IPS DF 4.7 (cell line): ENCODE measurements around the gene LBR.
A peak's percentile ranks its signal among the peaks of the same experiment; 100 is the strongest.

Experiments used
- DNase-seq: peaks from one replicate; pipeline ENCODE4 v3.0.0-alpha.2; 2013; ENCODE audit warnings: low spot score; ENCODE audit errors: extremely low read depth

LBR gene

DNA sequence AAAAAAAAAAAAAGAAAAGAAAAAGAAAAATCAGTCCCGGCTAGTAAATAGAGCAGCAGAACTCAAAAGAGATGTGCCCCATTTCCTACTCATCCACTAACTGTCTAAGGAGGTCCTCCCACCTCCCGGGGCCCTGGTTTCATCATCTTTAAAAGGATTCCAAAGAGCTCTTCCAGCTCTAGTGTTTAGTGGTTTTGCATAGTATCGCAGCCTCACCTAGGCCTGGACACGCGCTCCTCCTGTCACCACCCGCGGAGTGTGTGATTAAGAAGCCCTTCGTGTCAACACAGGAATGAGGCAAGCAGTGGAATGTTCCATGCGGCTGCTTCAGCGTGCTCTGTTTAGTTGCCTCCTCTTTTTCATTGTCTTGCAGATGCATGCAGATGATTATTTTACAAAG lies 49.0 kb downstream of the LBR start:
- DNase-seq: peak; percentile 83

DNA sequence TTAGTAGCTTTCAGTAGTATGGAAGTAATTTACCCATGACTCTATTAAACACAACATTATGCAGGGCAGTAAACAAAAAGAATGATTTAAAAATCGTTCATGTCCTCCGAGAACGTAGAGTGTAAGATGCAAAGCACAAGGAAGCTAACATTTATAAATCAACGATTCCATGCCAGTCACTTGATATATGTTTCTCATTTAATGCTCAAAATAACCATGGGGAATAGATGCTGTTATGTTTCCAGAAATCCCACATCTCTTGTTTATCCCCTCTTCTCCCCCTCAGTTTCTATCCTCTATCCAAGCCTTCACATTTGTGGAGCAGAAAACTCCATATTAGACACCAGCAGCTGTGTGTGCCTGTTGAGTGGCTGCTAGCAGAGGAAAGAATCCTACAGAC lies 52.8 kb downstream of the LBR start:
- DNase-seq: no peak

DNA sequence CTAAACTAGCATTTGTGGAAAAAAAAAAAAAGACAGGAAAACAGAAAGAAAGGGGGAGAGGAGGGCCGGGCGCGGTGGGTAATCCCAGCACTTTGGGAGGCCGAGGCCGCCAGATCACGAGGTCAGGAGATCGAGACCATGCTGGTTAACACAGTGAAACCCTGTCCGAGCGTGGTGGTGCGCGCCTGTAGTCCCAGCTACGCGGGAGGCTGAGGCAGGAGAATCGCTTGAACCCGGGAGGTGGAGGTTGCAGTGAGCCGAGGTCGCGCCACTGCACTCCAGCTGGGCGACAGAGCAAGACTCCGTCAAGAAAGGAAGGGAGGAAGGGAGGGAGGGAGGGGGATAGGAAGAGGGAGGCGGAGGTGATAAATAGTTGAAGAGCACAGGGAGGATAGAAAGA lies 54.7 kb downstream of the LBR start:
- no peak for DNase-seq

DNA sequence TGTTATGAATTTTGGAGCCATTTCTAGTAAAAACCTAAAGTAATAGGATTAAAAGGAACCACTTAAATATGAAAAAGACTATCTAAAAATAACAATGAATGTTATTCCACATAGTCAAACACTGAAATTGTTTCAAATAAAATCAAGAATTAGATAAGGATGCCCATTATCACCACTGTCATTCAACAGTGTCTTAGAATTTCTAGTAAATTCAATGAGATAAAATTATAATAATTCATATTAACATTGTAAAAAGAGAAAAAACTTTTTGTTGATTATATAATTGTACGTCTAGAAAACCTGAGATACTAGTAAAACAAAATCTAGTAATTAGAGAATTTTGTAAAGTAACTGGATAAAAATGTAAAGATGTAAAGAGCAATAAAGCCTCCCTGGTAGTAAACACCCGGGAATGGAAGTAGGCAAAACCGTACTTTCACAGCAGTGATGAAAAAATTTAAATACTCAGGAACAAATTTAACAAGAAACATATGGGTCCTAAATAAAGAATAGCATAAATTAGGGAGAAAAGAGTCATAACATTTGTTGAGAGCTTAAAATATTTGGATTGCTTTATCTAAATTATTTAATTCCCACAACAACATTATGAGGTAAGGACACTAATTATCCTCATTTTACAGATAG lies 56.4 kb downstream of the LBR start:
- DNase-seq: no peak

DNA sequence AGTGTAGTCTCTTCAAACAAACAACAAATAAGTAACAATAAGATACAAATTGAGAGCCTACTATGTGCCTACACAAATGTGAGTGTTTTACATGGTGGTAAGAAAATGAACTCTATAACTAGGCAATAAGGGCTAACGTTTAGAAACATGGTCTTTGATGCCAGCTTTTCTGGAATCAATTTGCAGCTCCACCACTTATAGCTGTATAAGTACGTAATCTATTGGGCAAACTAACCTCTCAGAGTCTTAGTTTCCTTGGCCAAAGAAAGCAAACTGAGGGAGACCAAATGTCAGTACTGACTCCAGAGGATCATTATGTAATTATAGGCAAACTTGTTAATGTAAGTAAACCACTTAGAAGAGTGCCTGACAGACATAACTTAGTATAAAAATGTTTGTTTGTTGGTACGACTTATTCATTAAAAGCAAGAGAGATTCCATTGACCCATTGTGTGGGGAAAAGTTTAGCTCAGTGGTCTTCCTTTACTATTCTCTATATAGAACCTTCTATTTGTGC lies 59.7 kb downstream of the LBR start:
- DNase-seq: no peak

DNA sequence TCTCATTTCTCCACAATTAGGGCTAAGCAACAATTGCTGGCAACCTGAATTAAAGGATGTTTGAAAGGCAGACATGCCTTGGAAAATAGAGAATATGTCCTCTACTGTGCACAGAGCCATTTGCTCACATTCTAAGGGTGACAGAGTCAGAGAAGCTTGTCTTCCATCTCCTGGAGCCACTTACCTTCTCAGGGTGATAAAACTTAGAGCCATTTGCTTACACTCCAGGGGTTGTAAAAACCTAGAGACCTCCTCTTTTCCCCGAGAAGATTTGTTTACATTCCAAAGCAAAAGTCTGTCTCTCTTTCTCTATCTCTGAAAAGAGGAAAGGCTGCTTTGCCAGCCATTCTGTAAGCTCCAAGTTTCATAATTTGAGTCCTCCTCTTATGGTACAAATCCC lies 61.3 kb downstream of the LBR start:
- DNase-seq: no peak

DNA sequence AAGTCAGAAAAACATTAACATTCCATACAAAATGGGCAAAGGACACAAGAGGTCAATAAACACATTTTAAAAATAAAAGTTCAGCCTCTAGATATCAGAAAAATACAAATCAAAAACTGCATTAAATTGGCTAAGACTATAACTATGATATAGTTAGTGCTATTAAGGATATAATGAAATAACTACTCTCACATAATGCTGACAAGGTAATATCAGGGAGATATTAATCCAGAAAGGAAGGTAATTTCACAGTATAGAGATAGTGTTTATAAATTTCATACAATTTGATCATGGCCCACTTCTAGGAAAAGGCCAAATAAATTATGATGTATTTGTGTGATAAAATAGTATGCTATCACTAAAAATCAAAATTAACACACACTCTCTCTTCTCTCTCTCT lies 61.8 kb downstream of the LBR start:
- DNase-seq: no peak

DNA sequence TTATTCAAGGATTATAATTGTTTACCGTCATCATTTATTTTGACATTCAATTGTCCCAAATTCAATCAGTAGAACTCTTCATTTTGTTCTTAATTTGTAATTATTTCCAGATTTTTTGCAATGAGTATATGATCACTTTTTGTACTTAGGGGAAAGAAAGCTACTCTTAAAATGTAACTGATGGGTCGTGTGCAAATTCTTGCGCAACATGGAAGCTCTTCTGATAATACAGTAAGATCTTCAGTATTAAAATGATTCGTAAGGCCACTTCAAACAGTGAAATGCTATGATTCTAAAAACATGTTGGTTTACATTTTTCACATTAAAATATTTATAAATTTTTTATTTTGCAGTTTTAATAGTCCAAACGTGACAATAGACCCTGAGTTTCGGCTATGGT lies 63.4 kb downstream of the LBR start:
- no peak for DNase-seq

DNA sequence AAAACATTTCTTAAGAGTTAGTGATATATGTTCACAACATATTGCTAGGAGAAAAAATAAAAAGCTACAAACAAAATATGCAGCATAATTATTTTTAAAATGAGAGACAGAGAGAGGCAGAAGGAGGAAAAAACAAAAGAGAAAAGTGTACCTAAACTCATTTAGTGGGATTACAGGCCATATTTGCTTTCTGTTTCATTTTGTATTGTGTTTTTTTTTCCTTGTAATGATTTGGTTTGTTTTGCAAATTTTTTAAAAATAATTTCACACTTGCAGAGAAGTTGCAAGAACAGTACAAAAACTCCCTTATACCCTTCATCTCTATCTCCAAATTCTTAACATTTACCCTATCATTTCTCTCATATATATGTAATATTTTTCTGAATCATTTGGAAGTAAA lies 65.0 kb downstream of the LBR start:
- no peak for DNase-seq

DNA sequence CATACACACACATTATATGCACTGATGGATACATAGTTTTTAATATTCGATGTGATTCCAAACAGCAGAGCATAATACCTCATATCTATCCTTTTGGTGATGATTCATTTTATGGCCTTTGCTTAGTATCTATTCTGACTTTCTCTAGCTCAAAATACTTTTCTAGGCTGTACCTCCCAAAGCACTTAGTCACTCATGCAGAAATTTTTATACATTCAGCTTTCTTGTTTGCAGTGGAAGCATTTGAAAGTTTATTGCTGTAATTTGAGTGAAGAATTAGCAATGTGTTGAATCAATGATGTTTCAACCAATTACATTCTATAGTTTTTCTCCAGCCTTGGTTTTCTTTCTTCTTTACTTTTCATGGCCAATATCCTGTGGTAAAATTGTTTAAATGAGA lies 66.7 kb downstream of the LBR start:
- DNase-seq: no peak

DNA sequence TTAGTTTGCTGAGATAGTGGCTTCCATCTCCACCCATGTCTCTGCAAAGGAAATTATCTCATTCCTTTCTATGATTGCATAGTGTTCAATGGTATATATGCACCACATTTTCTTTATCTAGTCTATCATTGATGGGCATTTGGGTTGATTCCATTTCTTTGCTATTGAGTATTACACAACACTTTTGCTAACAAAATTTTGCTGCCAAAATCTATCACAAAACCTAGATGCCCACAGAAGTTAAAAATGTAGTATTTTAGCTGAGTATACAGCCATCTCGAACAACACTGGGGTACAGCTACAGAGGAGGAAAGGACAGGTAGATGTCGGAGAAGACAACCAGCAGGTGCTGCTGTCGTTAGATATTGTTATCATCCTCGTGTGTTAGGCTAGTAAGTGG lies 67.7 kb downstream of the LBR start:
- no peak for DNase-seq

DNA sequence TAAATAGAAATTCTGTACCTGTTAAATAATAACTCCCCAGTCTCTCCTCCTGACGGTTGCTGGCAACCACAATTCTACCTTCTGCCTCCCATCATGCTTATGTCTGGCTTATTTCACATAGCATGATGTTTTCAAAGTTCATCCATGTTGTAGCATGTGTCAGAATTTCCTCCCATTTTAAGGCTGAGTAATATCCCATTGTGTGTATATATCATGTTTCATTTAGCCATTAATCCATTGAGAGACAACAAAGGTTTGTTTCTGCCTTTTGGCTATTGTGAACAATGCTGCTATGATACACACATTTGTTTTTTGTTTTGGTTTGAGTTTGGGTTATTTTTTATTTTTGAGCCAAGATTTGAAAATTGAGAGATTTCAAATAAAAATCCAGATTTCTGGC lies 72.0 kb downstream of the LBR start:
- no peak for DNase-seq

DNA sequence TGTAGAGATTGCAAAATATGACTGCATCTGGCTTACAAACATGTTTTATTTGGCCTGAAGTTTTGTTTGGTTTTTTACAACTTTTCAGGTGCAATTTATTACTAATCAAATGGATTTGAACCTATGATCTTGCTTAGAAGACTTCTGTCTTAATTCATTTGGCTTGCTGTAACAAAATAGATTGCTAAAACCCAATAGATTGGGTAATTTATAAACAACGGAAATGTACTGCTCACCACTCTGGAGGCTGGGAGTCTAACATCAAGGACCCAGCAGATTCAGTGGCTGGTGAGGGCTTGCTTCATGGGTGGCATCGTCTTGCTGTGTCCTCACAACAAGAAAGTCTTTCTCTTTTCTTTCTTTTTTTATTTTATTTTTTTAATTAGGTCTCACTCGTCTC lies 72.9 kb downstream of the LBR start:
- DNase-seq: no peak
